Measurements from ENCODE around the gene TMEM38B.

The TMEM38B gene

GRCh38 chr9:105670315-105670714 lies 24.0 kb upstream of the TMEM38B start:
- Histone ChIP-seq H3K4me2 (ENCODE audit: low read length) (no peak overlapping the region), H3K36me3 (ENCODE audit: insufficient read depth, low read length) (no peaks in the 10 kb centered on the region), H3K4me1 (ENCODE audit: control insufficient read depth, insufficient read depth, low read length) (no peaks in the 10 kb centered on the region), H3K9me3 (replicated peaks; ENCODE audit: low read length) (no peaks in the 10 kb centered on the region), H3K9ac (ENCODE audit: low read depth, low read length) (no peak overlapping the region), H3K27me3 (ENCODE audit: control insufficient read depth, insufficient read depth, low read length) (peaks cover 20% of the 10 kb centered on the region), H3K4me3 (ENCODE audit: low read length) (no peak overlapping the region)

- no peak overlapping the region for H3K4me2 ChIP-seq (ENCODE audit: low read length)
- no peaks in the 10 kb centered on the region for H3K36me3 ChIP-seq (ENCODE audit: insufficient read depth, low read length)
- no peak overlapping the region for H3K9ac ChIP-seq (ENCODE audit: low read depth, low read length)
- no peaks in the 10 kb centered on the region for H3K4me1 ChIP-seq (ENCODE audit: control insufficient read depth, insufficient read depth, low read length)
- H3K9me3 ChIP-seq (replicated peaks; ENCODE audit: low read length), result no peaks in the 10 kb centered on the region
- H3K4me3 ChIP-seq (ENCODE audit: low read length), result no peak overlapping the region
- H3K27me3 ChIP-seq (ENCODE audit: control insufficient read depth, insufficient read depth, low read length), result peaks cover 20% of the 10 kb centered on the region
Measured at GRCh38 chr9:105670775-105671174, 23.6 kb upstream of the TMEM38B start.

- Histone ChIP-seq H3K4me1 (ENCODE audit: control insufficient read depth, insufficient read depth, low read length) (no peaks in the 10 kb centered on the region), H3K9me3 (replicated peaks; ENCODE audit: low read length) (no peaks in the 10 kb centered on the region), H3K27me3 (ENCODE audit: control insufficient read depth, insufficient read depth, low read length) (peaks cover 23% of the 10 kb centered on the region), H3K9ac (ENCODE audit: low read depth, low read length) (no peak overlapping the region), H3K36me3 (ENCODE audit: insufficient read depth, low read length) (no peaks in the 10 kb centered on the region), H3K4me3 (ENCODE audit: low read length) (no peak overlapping the region), H3K4me2 (ENCODE audit: low read length) (no peak overlapping the region)
Measured at GRCh38 chr9:105672711-105673234, 21.6 kb upstream of the TMEM38B start.

GRCh38 chr9:105673850-105674387 lies 20.4 kb upstream of the TMEM38B start:
- H3K9me3 ChIP-seq (replicated peaks; ENCODE audit: low read length), result no peaks in the 10 kb centered on the region
- no peak overlapping the region for H3K9ac ChIP-seq (ENCODE audit: low read depth, low read length)
- H3K36me3 ChIP-seq (ENCODE audit: insufficient read depth, low read length), result no peaks in the 10 kb centered on the region
- no peak overlapping the region for H3K4me2 ChIP-seq (ENCODE audit: low read length)
- no peak overlapping the region for H3K4me3 ChIP-seq (ENCODE audit: low read length)
- H3K4me1 ChIP-seq (ENCODE audit: control insufficient read depth, insufficient read depth, low read length), result no peaks in the 10 kb centered on the region
- H3K27me3 ChIP-seq (ENCODE audit: control insufficient read depth, insufficient read depth, low read length), result peaks cover 24% of the 10 kb centered on the region

GRCh38 chr9:105676351-105676923 lies 17.9 kb upstream of the TMEM38B start:
- Histone ChIP-seq H3K9me3 (replicated peaks; ENCODE audit: low read length) (no peaks in the 10 kb centered on the region), H3K4me3 (ENCODE audit: low read length) (no peak overlapping the region), H3K9ac (ENCODE audit: low read depth, low read length) (no peak overlapping the region), H3K36me3 (ENCODE audit: insufficient read depth, low read length) (no peaks in the 10 kb centered on the region), H3K4me1 (ENCODE audit: control insufficient read depth, insufficient read depth, low read length) (no peaks in the 10 kb centered on the region), H3K4me2 (ENCODE audit: low read length) (no peak overlapping the region), H3K27me3 (ENCODE audit: control insufficient read depth, insufficient read depth, low read length) (peaks cover 14% of the 10 kb centered on the region)

GRCh38 chr9:105678163-105678562 lies 16.2 kb upstream of the TMEM38B start:
- no peaks in the 10 kb centered on the region for H3K9me3 ChIP-seq (replicated peaks; ENCODE audit: low read length)
- no peaks in the 10 kb centered on the region for H3K4me1 ChIP-seq (ENCODE audit: control insufficient read depth, insufficient read depth, low read length)
- H3K9ac ChIP-seq (ENCODE audit: low read depth, low read length), result no peak overlapping the region
- no peak overlapping the region for H3K4me2 ChIP-seq (ENCODE audit: low read length)
- H3K4me3 ChIP-seq (ENCODE audit: low read length), result no peak overlapping the region
- peaks cover 14% of the 10 kb centered on the region for H3K27me3 ChIP-seq (ENCODE audit: control insufficient read depth, insufficient read depth, low read length)
- H3K36me3 ChIP-seq (ENCODE audit: insufficient read depth, low read length), result no peaks in the 10 kb centered on the region

GRCh38 chr9:105678781-105679180 lies 15.6 kb upstream of the TMEM38B start:
- H3K9ac ChIP-seq (ENCODE audit: low read depth, low read length), result no peak overlapping the region
- H3K4me1 ChIP-seq (ENCODE audit: control insufficient read depth, insufficient read depth, low read length), result no peaks in the 10 kb centered on the region
- H3K9me3 ChIP-seq (replicated peaks; ENCODE audit: low read length), result no peaks in the 10 kb centered on the region
- H3K36me3 ChIP-seq (ENCODE audit: insufficient read depth, low read length), result no peaks in the 10 kb centered on the region
- H3K27me3 ChIP-seq (ENCODE audit: control insufficient read depth, insufficient read depth, low read length), result peaks cover 14% of the 10 kb centered on the region
- no peak overlapping the region for H3K4me2 ChIP-seq (ENCODE audit: low read length)
- H3K4me3 ChIP-seq (ENCODE audit: low read length), result no peak overlapping the region

- Histone ChIP-seq H3K9me3 (replicated peaks; ENCODE audit: low read length) (no peaks in the 10 kb centered on the region), H3K27me3 (ENCODE audit: control insufficient read depth, insufficient read depth, low read length) (peaks cover 14% of the 10 kb centered on the region), H3K4me3 (ENCODE audit: low read length) (no peak overlapping the region), H3K4me2 (ENCODE audit: low read length) (no peak overlapping the region), H3K4me1 (ENCODE audit: control insufficient read depth, insufficient read depth, low read length) (no peaks in the 10 kb centered on the region), H3K36me3 (ENCODE audit: insufficient read depth, low read length) (no peaks in the 10 kb centered on the region), H3K9ac (ENCODE audit: low read depth, low read length) (no peak overlapping the region)
Measured at GRCh38 chr9:105679257-105680022, 14.9 kb upstream of the TMEM38B start.

GRCh38 chr9:105681313-105681712 lies 13.0 kb upstream of the TMEM38B start:
- Histone ChIP-seq H3K4me1 (ENCODE audit: control insufficient read depth, insufficient read depth, low read length) (no peaks in the 10 kb centered on the region), H3K9ac (ENCODE audit: low read depth, low read length) (no peak overlapping the region), H3K36me3 (ENCODE audit: insufficient read depth, low read length) (no peaks in the 10 kb centered on the region), H3K4me3 (ENCODE audit: low read length) (no peak overlapping the region), H3K4me2 (ENCODE audit: low read length) (no peak overlapping the region), H3K9me3 (replicated peaks; ENCODE audit: low read length) (no peaks in the 10 kb centered on the region), H3K27me3 (ENCODE audit: control insufficient read depth, insufficient read depth, low read length) (peaks cover 10% of the 10 kb centered on the region)

- Histone ChIP-seq H3K9ac (ENCODE audit: low read depth, low read length) (no peak overlapping the region), H3K36me3 (ENCODE audit: insufficient read depth, low read length) (no peaks in the 10 kb centered on the region), H3K9me3 (replicated peaks; ENCODE audit: low read length) (no peaks in the 10 kb centered on the region), H3K27me3 (ENCODE audit: control insufficient read depth, insufficient read depth, low read length) (peaks cover 6% of the 10 kb centered on the region), H3K4me3 (ENCODE audit: low read length) (no peak overlapping the region), H3K4me2 (ENCODE audit: low read length) (no peak overlapping the region), H3K4me1 (ENCODE audit: control insufficient read depth, insufficient read depth, low read length) (no peaks in the 10 kb centered on the region)
Measured at GRCh38 chr9:105681724-105682123, 12.6 kb upstream of the TMEM38B start.

- no peaks in the 10 kb centered on the region for H3K4me1 ChIP-seq (ENCODE audit: control insufficient read depth, insufficient read depth, low read length)
- H3K36me3 ChIP-seq (ENCODE audit: insufficient read depth, low read length), result no peaks in the 10 kb centered on the region
- H3K9ac ChIP-seq (ENCODE audit: low read depth, low read length), result no peak overlapping the region
- H3K4me2 ChIP-seq (ENCODE audit: low read length), result no peak overlapping the region
- H3K27me3 ChIP-seq (ENCODE audit: control insufficient read depth, insufficient read depth, low read length), result no peaks in the 10 kb centered on the region
- H3K9me3 ChIP-seq (replicated peaks; ENCODE audit: low read length), result no peaks in the 10 kb centered on the region
- H3K4me3 ChIP-seq (ENCODE audit: low read length), result no peak overlapping the region
Measured at GRCh38 chr9:105683688-105684275, 10.6 kb upstream of the TMEM38B start.
